OCI-LY3 (cell line): ENCODE measurements around the gene GMIP.

ENCODE experiments used
- CTCF ChIP-seq: fragments of 200-600, 300-600 bp; sonication (generic); IDR thresholded peaks from 2 replicates; pipeline ENCODE4 v1.5.1; 2014; ENCODE audit warnings: antibody characterized with exemption, low read length, low read depth
- EZH2phosphoT487 ChIP-seq: fragments of 200-600 bp; shearing (Covaris generic); IDR thresholded peaks from 2 replicates; pipeline ENCODE4 v1.6.1; 2018; ENCODE audit warnings: antibody characterized with exemption, mixed run types, low read depth

- no peak for TF ChIP-seq CTCF
- TF ChIP-seq EZH2phosphoT487, result no peak
These were observed 30.9 kb upstream of the GMIP start for GRCh38 chr19:19674315-19674714.
